HG03520 (cell line): ENCODE data around the gene OTUD3.
"Not testable (repeated sequence)": the region's sequence is repeated elsewhere in the genome, so short reads cannot be mapped to it uniquely, and the experiment has no call there.

Experiments used
- ATAC-seq: cut with Tn5 transposase; IDR thresholded peaks from one replicate; pipeline ENCODE4 v1.9.1; 2021; ENCODE audit warnings: mild to moderate bottlenecking, moderate library complexity; ENCODE audit not compliant: unreplicated experiment

Gene OTUD3

GRCh38 chr1:19909971-19910370 lies 27.8 kb downstream of the OTUD3 start:
- no peak for ATAC-seq

GRCh38 chr1:19910650-19911049 lies 28.5 kb downstream of the OTUD3 start:
- no peak for ATAC-seq

- no peak for ATAC-seq
Observed at GRCh38 chr1:19918057-19918456, 35.9 kb downstream of the OTUD3 start.

- no peak for ATAC-seq
Observed at GRCh38 chr1:19920132-19920710, 38.0 kb downstream of the OTUD3 start.

GRCh38 chr1:19921310-19921709 lies 39.1 kb downstream of the OTUD3 start:
- ATAC-seq = no peak

- no peak for ATAC-seq
Observed at GRCh38 chr1:19922015-19922688, 40.0 kb downstream of the OTUD3 start.

GRCh38 chr1:19923137-19923952 lies 41.1 kb downstream of the OTUD3 start, which contains the start of gene PLA2G2E:
PLA2G2E (minus strand) TSS chr1:19923617; CDS start chr1:19923559, 58 bp downstream.
- no peak for ATAC-seq

GRCh38 chr1:19923953-19924346 lies 41.8 kb downstream of the OTUD3 start:
- no peak for ATAC-seq

GRCh38 chr1:19925342-19926070 lies 43.3 kb downstream of the OTUD3 start:
- ATAC-seq = no peak

- ATAC-seq = no peak
Observed at GRCh38 chr1:19926296-19927129, 44.3 kb downstream of the OTUD3 start.

GRCh38 chr1:19927130-19927421 lies 44.9 kb downstream of the OTUD3 start:
- not testable (repeated sequence) for ATAC-seq

- ATAC-seq = no peak
Observed at GRCh38 chr1:19932866-19933265, 50.7 kb downstream of the OTUD3 start.

- ATAC-seq = no peak
Observed at GRCh38 chr1:19934336-19934735, 52.1 kb downstream of the OTUD3 start.

GRCh38 chr1:19936061-19936750 lies 54.0 kb downstream of the OTUD3 start:
- no peak for ATAC-seq

- ATAC-seq = no peak
Observed at GRCh38 chr1:19938472-19938871, 56.3 kb downstream of the OTUD3 start.

- ATAC-seq = no peak
Observed at GRCh38 chr1:19940486-19941205, 58.5 kb downstream of the OTUD3 start.

- ATAC-seq = no peak
Observed at GRCh38 chr1:19941206-19941568, 59.0 kb downstream of the OTUD3 start.

GRCh38 chr1:19942088-19942487 lies 59.9 kb downstream of the OTUD3 start:
- ATAC-seq = no peak

GRCh38 chr1:19942657-19943056 lies 60.5 kb downstream of the OTUD3 start:
- no peak for ATAC-seq
